ENCODE measurements around the gene MIA2. TPM values are rescaled to one million over a fixed set of nuclear protein-coding genes. Genes with fewer than 3 reads are reported as not detected.

MIA2 gene, protein sequence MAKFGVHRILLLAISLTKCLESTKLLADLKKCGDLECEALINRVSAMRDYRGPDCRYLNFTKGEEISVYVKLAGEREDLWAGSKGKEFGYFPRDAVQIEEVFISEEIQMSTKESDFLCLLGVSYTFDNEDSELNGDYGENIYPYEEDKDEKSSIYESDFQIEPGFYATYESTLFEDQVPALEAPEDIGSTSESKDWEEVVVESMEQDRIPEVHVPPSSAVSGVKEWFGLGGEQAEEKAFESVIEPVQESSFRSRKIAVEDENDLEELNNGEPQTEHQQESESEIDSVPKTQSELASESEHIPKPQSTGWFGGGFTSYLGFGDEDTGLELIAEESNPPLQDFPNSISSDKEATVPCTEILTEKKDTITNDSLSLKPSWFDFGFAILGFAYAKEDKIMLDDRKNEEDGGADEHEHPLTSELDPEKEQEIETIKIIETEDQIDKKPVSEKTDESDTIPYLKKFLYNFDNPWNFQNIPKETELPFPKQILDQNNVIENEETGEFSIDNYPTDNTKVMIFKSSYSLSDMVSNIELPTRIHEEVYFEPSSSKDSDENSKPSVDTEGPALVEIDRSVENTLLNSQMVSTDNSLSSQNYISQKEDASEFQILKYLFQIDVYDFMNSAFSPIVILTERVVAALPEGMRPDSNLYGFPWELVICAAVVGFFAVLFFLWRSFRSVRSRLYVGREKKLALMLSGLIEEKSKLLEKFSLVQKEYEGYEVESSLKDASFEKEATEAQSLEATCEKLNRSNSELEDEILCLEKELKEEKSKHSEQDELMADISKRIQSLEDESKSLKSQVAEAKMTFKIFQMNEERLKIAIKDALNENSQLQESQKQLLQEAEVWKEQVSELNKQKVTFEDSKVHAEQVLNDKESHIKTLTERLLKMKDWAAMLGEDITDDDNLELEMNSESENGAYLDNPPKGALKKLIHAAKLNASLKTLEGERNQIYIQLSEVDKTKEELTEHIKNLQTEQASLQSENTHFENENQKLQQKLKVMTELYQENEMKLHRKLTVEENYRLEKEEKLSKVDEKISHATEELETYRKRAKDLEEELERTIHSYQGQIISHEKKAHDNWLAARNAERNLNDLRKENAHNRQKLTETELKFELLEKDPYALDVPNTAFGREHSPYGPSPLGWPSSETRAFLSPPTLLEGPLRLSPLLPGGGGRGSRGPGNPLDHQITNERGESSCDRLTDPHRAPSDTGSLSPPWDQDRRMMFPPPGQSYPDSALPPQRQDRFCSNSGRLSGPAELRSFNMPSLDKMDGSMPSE (N-terminal part only)
- polyA plus RNA-seq (2011; rRNA removed) (11.6 and 16.5 TPM in 2 replicates), polyA minus RNA-seq (2011; rRNA and poly(A)+ RNA removed) (7.4 and 8.8 TPM in 2 replicates)

GRCh38 chr14:39233680-39234326, at the start of gene MIA2:
TSS of gene MIA2 (plus strand) at chr14:39233915. CDS start at chr14:39234115, 200 bp downstream.
- POLR2A ChIA-PET = no interaction called here
- no peak within 1 kb of the TSS for H3K4me3 ChIP-seq (ENCODE audit: low read depth, low read length)

GRCh38 chr14:39184628-39185255, 49.0 kb upstream of the MIA2 start:
- no peak for TF ChIP-seq CTCF (IDR thresholded peaks at IDR 0.05; ENCODE audit: low read depth, low read length)
- no peak overlapping the region for H3K27ac ChIP-seq (ENCODE audit: low read depth, low read length)
- H3K9me3 ChIP-seq (ENCODE audit: control insufficient read depth, insufficient read depth, low read length) = no peaks in the 10 kb centered on the region
- DNase-seq (ENCODE audit: low read depth, low spot score) = no peak
- ChIA-PET CTCF (no interaction called here), POLR2A (interaction anchor here (1.3 to 1.6 kb wide), 3 partner anchors 10 to 83 kb away, joined by 3 to 9 read pairs (median 5); partner anchors contain the start of genes PNN and TRAPPC6B)
- no peaks in the 10 kb centered on the region for H3K27me3 ChIP-seq (ENCODE audit: control insufficient read depth, insufficient read depth, low read length)
- H3K4me3 ChIP-seq (ENCODE audit: low read depth, low read length) = no peak overlapping the region

More at GRCh38 chr14:39233680-39234326, at the start of gene MIA2:
- no peak for DNase-seq (ENCODE audit: low read depth, low spot score)
- CTCF ChIA-PET = no interaction called here
- H3K27ac ChIP-seq (ENCODE audit: low read depth, low read length) = no peak within 1 kb of the TSS
- no peak for TF ChIP-seq CTCF (IDR thresholded peaks at IDR 0.05; ENCODE audit: low read depth, low read length)
- no peaks in the 10 kb centered on the region for H3K9me3 ChIP-seq (ENCODE audit: control insufficient read depth, insufficient read depth, low read length)
- no peaks in the 10 kb centered on the region for H3K27me3 ChIP-seq (ENCODE audit: control insufficient read depth, insufficient read depth, low read length)

DNA sequence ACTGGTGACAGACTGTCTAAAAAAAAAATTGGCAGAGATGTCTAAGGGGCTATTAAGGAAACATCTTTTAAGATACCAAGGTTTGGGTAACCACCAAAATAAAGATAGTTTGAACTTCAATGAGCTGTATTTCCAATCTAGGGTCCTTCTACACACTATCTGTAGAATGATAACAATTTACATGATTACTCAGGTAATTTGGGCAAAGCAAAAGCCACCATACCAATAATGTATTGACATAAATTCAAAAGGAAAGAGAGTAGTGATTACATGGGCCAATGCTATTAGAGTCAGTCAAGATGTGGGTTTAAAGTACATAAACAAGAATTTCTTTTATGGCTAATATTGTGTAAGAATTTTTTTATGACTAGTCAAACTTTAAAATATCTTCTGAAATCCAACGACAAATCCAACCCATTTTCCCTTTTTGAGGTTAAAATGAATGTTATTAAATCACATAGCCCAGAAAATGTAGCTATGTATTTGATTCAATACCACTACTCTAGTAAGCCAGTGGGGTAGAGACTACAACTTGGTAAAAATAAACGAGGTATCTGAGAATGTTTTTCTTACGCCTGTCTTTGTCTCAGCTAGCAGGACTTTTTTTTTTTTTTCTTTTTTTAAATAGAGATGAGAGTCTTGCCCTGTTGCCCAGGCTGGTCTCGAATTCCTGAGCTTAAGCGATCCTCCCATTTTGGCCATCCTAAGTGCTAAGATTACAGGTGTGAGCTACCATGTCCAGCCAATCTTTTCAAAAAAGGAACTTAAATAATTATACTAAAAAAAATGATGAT, 48.3 kb upstream of the MIA2 start:
- H3K9me3 ChIP-seq (ENCODE audit: control insufficient read depth, insufficient read depth, low read length) = no peaks in the 10 kb centered on the region
- DNase-seq (ENCODE audit: low read depth, low spot score) = no peak
- no peak for TF ChIP-seq CTCF (IDR thresholded peaks at IDR 0.05; ENCODE audit: low read depth, low read length)
- no peaks in the 10 kb centered on the region for H3K27me3 ChIP-seq (ENCODE audit: control insufficient read depth, insufficient read depth, low read length)
- H3K27ac ChIP-seq (ENCODE audit: low read depth, low read length) = no peak overlapping the region
- H3K4me3 ChIP-seq (ENCODE audit: low read depth, low read length) = no peak overlapping the region
- ChIA-PET CTCF (no interaction called here), POLR2A (interaction anchor here (0.7 to 1.6 kb wide), 6 partner anchors 10 to 126 kb away, joined by 3 to 9 read pairs (median 4); partner anchors contain the start of genes PNN and TRAPPC6B)

GRCh38 chr14:39186941-39187525, 46.7 kb upstream of the MIA2 start:
- Histone ChIP-seq H3K9me3 (ENCODE audit: control insufficient read depth, insufficient read depth, low read length) (no peaks in the 10 kb centered on the region), H3K4me3 (ENCODE audit: low read depth, low read length) (no peak overlapping the region), H3K27ac (ENCODE audit: low read depth, low read length) (no peak overlapping the region), H3K27me3 (ENCODE audit: control insufficient read depth, insufficient read depth, low read length) (no peaks in the 10 kb centered on the region)
- no peak for DNase-seq (ENCODE audit: low read depth, low spot score)
- POLR2A ChIA-PET = no interaction called here
- CTCF ChIA-PET = no interaction called here
- no peak for TF ChIP-seq CTCF (IDR thresholded peaks at IDR 0.05; ENCODE audit: low read depth, low read length)
